Smooth muscle cell (in vitro differentiated cells): Measurements from ENCODE around the gene FAM110D. TPM values are rescaled to one million over a fixed set of nuclear protein-coding genes. Genes with fewer than 3 reads are reported as not detected.

Source experiments
- DNase-seq: peaks from one replicate; lab custom pipeline; 2025; ENCODE audit not compliant: unreplicated experiment; lab: John Stamatoyannopoulos, UW
- H2AFZ ChIP-seq: fragments of 200-600 bp; sonication (generic); 2 replicates; pipeline ENCODE4 v1.6.0; 2016; ENCODE audit warnings: antibody characterized with exemption, low read depth, mild to moderate bottlenecking
- H3F3A ChIP-seq: fragments of 200-600 bp; sonication (generic); 2 replicates; pipeline ENCODE4 v1.6.0; 2017; ENCODE audit warnings: antibody characterized with exemption, low read depth
- H3K27ac ChIP-seq: fragments of 200-600 bp; sonication (generic); 2 replicates; pipeline ENCODE4 v1.5.1; 2016; ENCODE audit warnings: low read depth, mild to moderate bottlenecking
- H3K27me3 ChIP-seq: fragments of 200-600 bp; sonication (generic); 2 replicates; pipeline ENCODE4 v1.6.1; 2016; ENCODE audit warnings: low read depth, mild to moderate bottlenecking
- H3K36me3 ChIP-seq: fragments of 200-600 bp; sonication (generic); 2 replicates; pipeline ENCODE4 v1.5.1; 2016; ENCODE audit warnings: low read depth
- H3K4me1 ChIP-seq: fragments of 200-600 bp; sonication (generic); 2 replicates; pipeline ENCODE4 v1.5.1; 2016; ENCODE audit warnings: low read depth
- H3K4me2 ChIP-seq: fragments of 200-600 bp; sonication (generic); 2 replicates; pipeline ENCODE4 v1.6.0; 2016; ENCODE audit warnings: mild to moderate bottlenecking
- H3K4me3 ChIP-seq: fragments of 200-600 bp; sonication (generic); 2 replicates; pipeline ENCODE4 v1.5.1; 2016; ENCODE audit warnings: mild to moderate bottlenecking
- H3K79me2 ChIP-seq: fragments of 200-600 bp; sonication (generic); 2 replicates; pipeline ENCODE4 v1.6.0; 2016; ENCODE audit warnings: low read depth, mild to moderate bottlenecking
- H3K9ac ChIP-seq: fragments of 200-600 bp; sonication (generic); 2 replicates; pipeline ENCODE4 v1.6.0; 2016; ENCODE audit warnings: low read depth
- H3K9me3 ChIP-seq: fragments of 200-600 bp; sonication (generic); replicated peaks from 2 replicates; pipeline ENCODE4 v1.5.1; 2016; ENCODE audit warnings: low read depth
- H4K20me1 ChIP-seq: fragments of 200-600 bp; sonication (generic); 2 replicates; pipeline ENCODE4 v1.6.0; 2016; ENCODE audit warnings: low read depth
- CTCF ChIP-seq: fragments of 200-600 bp; sonication (generic); IDR thresholded peaks from 2 replicates; pipeline ENCODE4 v1.5.1; 2017; ENCODE audit warnings: borderline replicate concordance, mild to moderate bottlenecking, antibody characterized with exemption; ENCODE audit not compliant: insufficient read depth, poor library complexity, severe bottlenecking
- WGBS: methylation state at CpG from one replicate; pipeline ENCODE4 v1.1.7; 2016; ENCODE audit warnings: low lambda C conversion rate; 5-methylcytosine and 5-hydroxymethylcytosine counted together
- polyA plus RNA-seq: library from polyadenylated mRNA; unstranded; fragments of >200 nt; fragmentation: Nextera tagmentation; extraction: Ambion mirVana; gene quantifications from 2 replicates; pipeline ENCODE4 v1.2.1, GENCODE V29; 2016
- total RNA-seq: library from RNA; depleted of rRNA; stranded (reverse); fragments of >200 nt; gene quantifications from 2 replicates; pipeline ENCODE4 v1.2.3, GENCODE V29; 2014

FAM110D gene
- total and polyA plus RNA-seq, 2 experiments from 2014 or later: not detected

- peaks cover 17% of the 10 kb centered on the region for H3K4me1 ChIP-seq
- H3F3A ChIP-seq: peaks cover 3% of the 10 kb centered on the region
- H3K36me3 ChIP-seq: no peaks in the 10 kb centered on the region
- H3K27ac ChIP-seq: peak within 1 kb of the TSS; percentile 54
- peak; percentile 79 for DNase-seq
- WGBS: under 1% methylated on average over 41 of the region's 96 CpGs
- H3K4me2 ChIP-seq: peak within 1 kb of the TSS; percentile 90
- H3K4me3 ChIP-seq: peak within 1 kb of the TSS; percentile 93
- no peaks in the 10 kb centered on the region for H3K27me3 ChIP-seq
- no peaks in the 10 kb centered on the region for H3K9me3 ChIP-seq
- H4K20me1 ChIP-seq: no peaks in the 10 kb centered on the region
- H2AFZ ChIP-seq: peak within 1 kb of the TSS; percentile 95
- TF ChIP-seq CTCF: no peak
- H3K79me2 ChIP-seq: peaks cover 9% of the 10 kb centered on the region
- H3K9ac ChIP-seq: peak within 1 kb of the TSS; percentile 71
These were observed 47.1 kb upstream of the FAM110D start, which contains the start of gene PDIK1L for GRCh38 chr1:26111530-26112406. Gene PDIK1L (plus strand): TSS chr1:26111824. CDS start chr1:26114309, 2,485 bp downstream.

GRCh38 chr1:26112407-26112775 is 46.5 kb upstream of the FAM110D start:
- H3K4me3 ChIP-seq: peak overlapping the region; percentile 93
- TF ChIP-seq CTCF: no peak
- no peaks in the 10 kb centered on the region for H4K20me1 ChIP-seq
- WGBS: 14% methylated on average over 9 of the region's 9 CpGs
- no peaks in the 10 kb centered on the region for H3K9me3 ChIP-seq
- H3K9ac ChIP-seq: peak overlapping the region; percentile 39
- H3K27ac ChIP-seq: peak overlapping the region; percentile 54
- H3K36me3 ChIP-seq: no peaks in the 10 kb centered on the region
- H3K4me2 ChIP-seq: peak overlapping the region; percentile 90
- H3F3A ChIP-seq: peaks cover 3% of the 10 kb centered on the region
- no peaks in the 10 kb centered on the region for H3K27me3 ChIP-seq
- DNase-seq: no peak
- H3K79me2 ChIP-seq: peaks cover 9% of the 10 kb centered on the region
- H3K4me1 ChIP-seq: peaks cover 17% of the 10 kb centered on the region
- peak overlapping the region; percentile 95 for H2AFZ ChIP-seq

GRCh38 chr1:26114165-26114927 is 44.5 kb upstream of the FAM110D start:
- Histone ChIP-seq H3K27me3 (no peaks in the 10 kb centered on the region), H3K36me3 (peaks cover 5% of the 10 kb centered on the region), H3K4me3 (no peak overlapping the region), H3K4me1 (peaks cover 17% of the 10 kb centered on the region), H4K20me1 (no peaks in the 10 kb centered on the region), H3K79me2 (peaks cover 9% of the 10 kb centered on the region), H3F3A (peaks cover 3% of the 10 kb centered on the region), H3K9ac (no peak overlapping the region), H3K4me2 (no peak overlapping the region), H3K9me3 (no peaks in the 10 kb centered on the region), H3K27ac (no peak overlapping the region), H2AFZ (no peak overlapping the region)
- DNase-seq: no peak
- 97% methylated on average over 12 of the region's 12 CpGs for WGBS
- TF ChIP-seq CTCF: no peak
